ENCODE results near the gene PRKCI.
"Not testable (repeated sequence)": the region's sequence is repeated elsewhere in the genome, so short reads cannot be mapped to it uniquely, and the experiment has no call there.

Gene PRKCI

GRCh38 chr3:170331143-170331542 lies 108.9 kb downstream of the PRKCI start:
- no peak for TF ChIP-seq CTCF (IDR thresholded peaks at IDR 0.05; ENCODE audit: low read depth, low read length, missing control alignments)
- no peaks in the 10 kb centered on the region for H3K36me3 ChIP-seq (replicated peaks)
- in situ Hi-C loops (cut with HindIII; ENCODE audit: low pct_ligation_motif_present, low sequenced_read_pairs): no loop called here
- H3K4me3 ChIP-seq (ENCODE audit: low read depth, low read length): no peak overlapping the region
- DNase-seq: peak; percentile 61
- peak overlapping the region; percentile 30 for H3K27ac ChIP-seq
- no peaks in the 10 kb centered on the region for H3K27me3 ChIP-seq (replicated peaks)

- DNase-seq: no peak
- Histone ChIP-seq H3K27ac (no peak overlapping the region), H3K36me3 (replicated peaks) (no peaks in the 10 kb centered on the region), H3K27me3 (replicated peaks) (no peaks in the 10 kb centered on the region), H3K4me3 (ENCODE audit: low read depth, low read length) (no peak overlapping the region)
- in situ Hi-C loops (cut with HindIII; ENCODE audit: low pct_ligation_motif_present, low sequenced_read_pairs): no loop called here
- no peak for TF ChIP-seq CTCF (IDR thresholded peaks at IDR 0.05; ENCODE audit: low read depth, low read length, missing control alignments)
These were observed 115.2 kb downstream of the PRKCI start for GRCh38 chr3:170337420-170337819.

- no peak for TF ChIP-seq CTCF (IDR thresholded peaks at IDR 0.05; ENCODE audit: low read depth, low read length, missing control alignments)
- no peak overlapping the region for H3K27ac ChIP-seq
- H3K4me3 ChIP-seq (ENCODE audit: low read depth, low read length): no peak overlapping the region
- DNase-seq: no peak
- in situ Hi-C loops (cut with HindIII; ENCODE audit: low pct_ligation_motif_present, low sequenced_read_pairs): no loop called here
- H3K36me3 ChIP-seq (replicated peaks): no peaks in the 10 kb centered on the region
- H3K27me3 ChIP-seq (replicated peaks): no peaks in the 10 kb centered on the region
These were observed 116.6 kb downstream of the PRKCI start for GRCh38 chr3:170338690-170339340.

- H3K4me3 ChIP-seq (ENCODE audit: low read depth, low read length); in situ Hi-C loops (cut with HindIII; ENCODE audit: low pct_ligation_motif_present, low sequenced_read_pairs); H3K27me3 ChIP-seq (replicated peaks); H3K27ac ChIP-seq; DNase-seq; H3K36me3 ChIP-seq (replicated peaks): not testable (repeated sequence)
These were observed 120.0 kb downstream of the PRKCI start for GRCh38 chr3:170342273-170342672.

GRCh38 chr3:170343859-170344258 lies 121.6 kb downstream of the PRKCI start:
- in situ Hi-C loops (cut with HindIII; ENCODE audit: low pct_ligation_motif_present, low sequenced_read_pairs); H3K4me3 ChIP-seq (ENCODE audit: low read depth, low read length); H3K27me3 ChIP-seq (replicated peaks); H3K27ac ChIP-seq; H3K36me3 ChIP-seq (replicated peaks); DNase-seq: not testable (repeated sequence)

GRCh38 chr3:170344971-170345370 lies 122.7 kb downstream of the PRKCI start:
- Histone ChIP-seq H3K27me3 (replicated peaks) (no peaks in the 10 kb centered on the region), H3K27ac (peak overlapping the region; percentile 22), H3K4me3 (ENCODE audit: low read depth, low read length) (no peak overlapping the region), H3K36me3 (replicated peaks) (no peaks in the 10 kb centered on the region)
- TF ChIP-seq CTCF (IDR thresholded peaks at IDR 0.05; ENCODE audit: low read depth, low read length, missing control alignments): no peak
- no peak for DNase-seq
- in situ Hi-C loops (cut with HindIII; ENCODE audit: low pct_ligation_motif_present, low sequenced_read_pairs): no loop called here

All from brain microvascular endothelial cell (primary cell).